Body of pancreas (tissue), 4 donors: ENCODE results near the gene PLXNC1. TPM values are rescaled to one million over a fixed set of nuclear protein-coding genes. Genes with fewer than 3 reads are reported as not detected.

Experiments used
- ATAC-seq: fragments of 150-250 bp; one replicate; pipeline ENCODE4 v1.9.1; 2016
- DNase-seq, 4 donors: peaks; one replicate each; pipeline ENCODE4 v3.0.0-alpha.2; 2019
- H3K27ac ChIP-seq, 4 donors: fragments of 200-600 bp; sonication (generic); 1 replicate in 3 of 4; 2 replicates in 1 of 4; pipeline versions ENCODE4 v1.5.1 to v1.6.1; 2016 to 2019; ENCODE audit warnings: mild to moderate bottlenecking in 1 of 4, mixed read lengths in 1 of 4, moderate library complexity in 1 of 4
- H3K27me3 ChIP-seq, 2 donors: fragments of 200-600 bp; sonication (generic); one replicate each; pipeline ENCODE4 v1.6.0; 2016; ENCODE audit warnings: mild to moderate bottlenecking in 1 of 2
- H3K36me3 ChIP-seq, 2 donors: fragments of 200-600 bp; sonication (generic); replicated peaks in 1 of 2; 2 replicates each; pipeline ENCODE4 v1.5.1; 2016; ENCODE audit warnings: low read depth in 2 of 2; ENCODE audit not compliant: insufficient read depth in 1 of 2
- H3K4me1 ChIP-seq: fragments of 200-600 bp; sonication (generic); one replicate; pipeline ENCODE4 v1.6.0; 2016
- H3K4me3 ChIP-seq, 2 donors: fragments of 200-600 bp; sonication (generic); 1 replicate in 1 of 2; 2 replicates in 1 of 2; pipeline ENCODE4 v1.5.1; 2016 to 2019
- H3K9me3 ChIP-seq, 3 donors: fragments of 200-600 bp; sonication (generic); 1 replicate in 2 of 3; 2 replicates in 1 of 3; pipeline ENCODE4 v1.5.1; 2016
- CTCF ChIP-seq, 7 experiments: fragments of 450-650 bp in 4 of 7; fragments of 200-600 bp in 3 of 7; sonication (generic) in 3 of 7; IDR thresholded peaks; one replicate each; pipeline ENCODE4 v1.5.1; 2016 to 2019; ENCODE audit warnings: antibody characterized with exemption in 7 of 7
- POLR2A ChIP-seq, 3 donors: fragments of 450-650 bp; IDR thresholded peaks; one replicate each; pipeline ENCODE4 v1.6.1; 2016; ENCODE audit warnings: antibody characterized with exemption in 3 of 3, mild to moderate bottlenecking in 2 of 3
- WGBS, 2 donors: methylation state at CpG; one replicate each; pipeline ENCODE4 v1.1.5; 2017; 5-methylcytosine and 5-hydroxymethylcytosine counted together
- intact Hi-C: fragments of 100-400 bp; cut with DNase I; formaldehyde crosslinking; loops from one replicate; pipeline ENCODE4 v1.15.1; 2023
- total RNA-seq, 2 donors: library from RNA; depleted of rRNA; stranded (reverse); fragments of >200 nt; gene quantifications; one replicate each; pipeline ENCODE4 v1.1.0, GENCODE V29; 2016

Gene PLXNC1
- total RNA-seq, 2 donors from 2014 or later = 3.9 to 4.9 TPM

- H3K36me3 ChIP-seq = no peaks in the 10 kb centered on the region
- ATAC-seq = no peak
- WGBS, 2 donors = 42 to 58% methylated on average over 2 of the region's 2 CpGs
- H3K4me1 ChIP-seq = no peaks in the 10 kb centered on the region
- H3K27me3 ChIP-seq = no peaks in the 10 kb centered on the region
- TF ChIP-seq POLR2A (IDR thresholded peaks at IDR 0.05) (no peak), CTCF (IDR thresholded peaks at IDR 0.05) (no peak)
- intact Hi-C loops = no loop called here
- no peak for DNase-seq
- no peak overlapping the region for H3K4me3 ChIP-seq
- H3K9me3 ChIP-seq = no peaks in the 10 kb centered on the region
- no peak overlapping the region for H3K27ac ChIP-seq
Observed at GRCh38 chr12:94230357-94230905, 82.1 kb downstream of the PLXNC1 start.

GRCh38 chr12:94231709-94232108 is 83.3 kb downstream of the PLXNC1 start:
- 55 to 64% methylated on average over 3 of the region's 3 CpGs for WGBS, 2 donors
- no peak overlapping the region for H3K4me3 ChIP-seq
- no peaks in the 10 kb centered on the region for H3K27me3 ChIP-seq
- H3K9me3 ChIP-seq = no peaks in the 10 kb centered on the region
- intact Hi-C loops = no loop called here
- no peaks in the 10 kb centered on the region for H3K4me1 ChIP-seq
- ATAC-seq = no peak
- DNase-seq = no peak
- TF ChIP-seq CTCF (IDR thresholded peaks at IDR 0.05) = no peak
- no peak for TF ChIP-seq POLR2A (IDR thresholded peaks at IDR 0.05)
- H3K27ac ChIP-seq = no peak overlapping the region
- H3K36me3 ChIP-seq = no peaks in the 10 kb centered on the region

GRCh38 chr12:94235848-94236247 is 87.5 kb downstream of the PLXNC1 start:
- H3K36me3 ChIP-seq = no peaks in the 10 kb centered on the region
- no peak overlapping the region for H3K4me3 ChIP-seq
- no peaks in the 10 kb centered on the region for H3K9me3 ChIP-seq
- 60% methylated on average over 3 of the region's 3 CpGs for WGBS, 2 donors
- DNase-seq (no peak), ATAC-seq (no peak)
- no peaks in the 10 kb centered on the region for H3K4me1 ChIP-seq
- no peak for TF ChIP-seq CTCF (IDR thresholded peaks at IDR 0.05)
- TF ChIP-seq POLR2A (IDR thresholded peaks at IDR 0.05) = no peak
- no peaks in the 10 kb centered on the region for H3K27me3 ChIP-seq
- no peak overlapping the region for H3K27ac ChIP-seq
- intact Hi-C loops = no loop called here

- no peak for ATAC-seq
- Histone ChIP-seq H3K27me3 (no peaks in the 10 kb centered on the region), H3K9me3 (no peaks in the 10 kb centered on the region), H3K36me3 (no peaks in the 10 kb centered on the region), H3K4me3 (no peak overlapping the region), H3K27ac (no peak overlapping the region), H3K4me1 (no peaks in the 10 kb centered on the region)
- 88 to 89% methylated on average over 7 of the region's 7 CpGs for WGBS, 2 donors
- no peak for DNase-seq
- intact Hi-C loops = no loop called here
- no peak for TF ChIP-seq CTCF (IDR thresholded peaks at IDR 0.05)
- TF ChIP-seq POLR2A (IDR thresholded peaks at IDR 0.05) = no peak
Observed at GRCh38 chr12:94239332-94239993, 91.1 kb downstream of the PLXNC1 start.

GRCh38 chr12:94240171-94240570 is 91.8 kb downstream of the PLXNC1 start:
- no peak for ATAC-seq
- WGBS, 2 donors = 88 to 95% methylated on average over 1 of the region's 1 CpG
- peak in 1 of 4 donors; percentile 26 for DNase-seq
- Histone ChIP-seq H3K4me3 (no peak overlapping the region), H3K9me3 (no peaks in the 10 kb centered on the region), H3K4me1 (no peaks in the 10 kb centered on the region), H3K36me3 (no peaks in the 10 kb centered on the region), H3K27me3 (no peaks in the 10 kb centered on the region), H3K27ac (no peak overlapping the region)
- intact Hi-C loops = no loop called here
- TF ChIP-seq CTCF (IDR thresholded peaks at IDR 0.05) (no peak), POLR2A (IDR thresholded peaks at IDR 0.05) (no peak)
